Measurements from ENCODE around the gene CHSY1.

- no peak for TF ChIP-seq POLR2A (IDR thresholded peaks at IDR 0.05)
- TF ChIP-seq CTCF (IDR thresholded peaks at IDR 0.05): no peak
Measured at GRCh38 chr15:101137312-101137940, 114.4 kb downstream of the CHSY1 start.

Measured in right lobe of liver (tissue), 4 donors.